ENCODE results near the gene ADAM12.

ADAM12 gene

DNA sequence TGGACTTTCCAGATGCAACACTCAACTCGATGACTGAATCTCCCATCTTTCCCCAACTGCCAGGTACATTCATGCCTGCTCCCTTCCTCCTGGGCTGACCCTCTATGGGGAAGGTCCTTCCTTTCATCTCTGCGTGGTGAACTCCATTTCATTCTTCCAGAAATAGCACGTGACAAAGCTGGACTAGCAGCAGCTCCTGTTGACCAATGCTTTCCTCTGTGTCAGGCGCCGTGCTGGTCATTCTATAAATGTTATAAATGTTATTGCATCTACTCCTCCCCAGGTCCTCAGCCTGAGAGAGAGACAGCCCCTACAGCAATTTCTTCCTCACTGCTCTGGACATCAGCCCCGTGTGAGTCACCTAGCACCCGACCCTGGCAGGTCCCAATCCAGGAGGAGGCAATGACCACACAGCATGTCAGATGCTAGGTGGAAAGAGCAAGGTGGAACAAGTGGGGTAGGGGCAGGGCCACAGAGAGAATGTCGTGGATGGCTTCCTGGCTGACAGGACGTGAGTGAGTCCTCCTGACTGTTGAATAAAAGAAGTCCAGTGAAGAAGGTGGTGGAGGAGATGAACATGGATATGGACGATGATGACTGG, 178.1 kb downstream of the ADAM12 start:
- no peak overlapping the region for H3K27ac ChIP-seq
- TF ChIP-seq, protein P1, sequence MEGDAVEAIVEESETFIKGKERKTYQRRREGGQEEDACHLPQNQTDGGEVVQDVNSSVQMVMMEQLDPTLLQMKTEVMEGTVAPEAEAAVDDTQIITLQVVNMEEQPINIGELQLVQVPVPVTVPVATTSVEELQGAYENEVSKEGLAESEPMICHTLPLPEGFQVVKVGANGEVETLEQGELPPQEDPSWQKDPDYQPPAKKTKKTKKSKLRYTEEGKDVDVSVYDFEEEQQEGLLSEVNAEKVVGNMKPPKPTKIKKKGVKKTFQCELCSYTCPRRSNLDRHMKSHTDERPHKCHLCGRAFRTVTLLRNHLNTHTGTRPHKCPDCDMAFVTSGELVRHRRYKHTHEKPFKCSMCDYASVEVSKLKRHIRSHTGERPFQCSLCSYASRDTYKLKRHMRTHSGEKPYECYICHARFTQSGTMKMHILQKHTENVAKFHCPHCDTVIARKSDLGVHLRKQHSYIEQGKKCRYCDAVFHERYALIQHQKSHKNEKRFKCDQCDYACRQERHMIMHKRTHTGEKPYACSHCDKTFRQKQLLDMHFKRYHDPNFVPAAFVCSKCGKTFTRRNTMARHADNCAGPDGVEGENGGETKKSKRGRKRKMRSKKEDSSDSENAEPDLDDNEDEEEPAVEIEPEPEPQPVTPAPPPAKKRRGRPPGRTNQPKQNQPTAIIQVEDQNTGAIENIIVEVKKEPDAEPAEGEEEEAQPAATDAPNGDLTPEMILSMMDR (conservative IDR thresholded peaks at IDR 0.05) = no peak

- TF ChIP-seq, protein P1 (conservative IDR thresholded peaks at IDR 0.05) = no peak
- no peak overlapping the region for H3K27ac ChIP-seq
These were observed 178.8 kb downstream of the ADAM12 start for GRCh38 chr10:126209451-126209850.

DNA sequence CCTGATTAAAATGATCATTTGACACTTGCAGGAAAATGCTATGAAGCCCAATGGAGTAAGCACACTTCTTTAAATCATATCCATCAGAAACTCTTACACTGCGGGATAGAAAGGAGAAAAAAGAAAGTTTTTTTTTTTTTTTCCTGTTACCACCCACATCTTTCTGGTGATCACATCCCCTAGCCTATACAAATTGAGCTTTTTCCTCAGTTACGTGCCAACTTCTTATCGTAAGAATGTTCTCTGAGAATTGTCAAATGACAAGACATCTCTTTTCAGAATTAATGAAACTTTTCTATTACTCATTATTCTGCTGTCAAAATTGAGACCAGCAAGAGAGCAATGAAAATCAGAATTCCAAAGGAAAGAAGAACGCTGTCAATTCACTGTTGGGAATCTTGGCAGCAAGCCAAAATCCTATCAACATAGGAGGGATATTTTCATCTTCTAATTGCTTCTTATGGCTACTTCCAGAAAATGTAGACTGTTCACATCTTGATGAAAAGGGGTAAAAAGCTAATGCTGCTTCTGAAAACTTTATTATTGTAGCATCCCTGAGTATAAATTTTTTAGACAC, 179.5 kb downstream of the ADAM12 start:
- no peak overlapping the region for H3K27ac ChIP-seq
- TF ChIP-seq, protein P1 (conservative IDR thresholded peaks at IDR 0.05) = no peak

GRCh38 chr10:126207851-126208250, 180.4 kb downstream of the ADAM12 start:
- H3K27ac ChIP-seq = no peak overlapping the region
- TF ChIP-seq, protein P1 (conservative IDR thresholded peaks at IDR 0.05) = no peak

GRCh38 chr10:126207313-126207771, 180.9 kb downstream of the ADAM12 start:
- no peak overlapping the region for H3K27ac ChIP-seq
- TF ChIP-seq, protein P1 (conservative IDR thresholded peaks at IDR 0.05) = no peak

GRCh38 chr10:126205486-126206205, 182.6 kb downstream of the ADAM12 start:
- TF ChIP-seq, protein P1 (conservative IDR thresholded peaks at IDR 0.05) = no peak
- H3K27ac ChIP-seq = no peak overlapping the region

- no peak overlapping the region for H3K27ac ChIP-seq
- TF ChIP-seq, protein P1 (conservative IDR thresholded peaks at IDR 0.05) = no peak
These were observed 184.0 kb downstream of the ADAM12 start for GRCh38 chr10:126204320-126204719.
